PC-9 (cell line): ENCODE data around the gene SH3RF1. TPM values are rescaled to one million over a fixed set of nuclear protein-coding genes. Genes with fewer than 3 reads are reported as not detected.

Experiments
- BruUV-seq: library from RNA; stranded (reverse); fragments of 400-500 nt; replicated peaks from 2 replicates; lab custom pipeline; 2021; lab: Mats Ljungman, UMichigan
- CTCF ChIA-PET: fragments of 300-600 bp; sonication (Branson Sonifier 250); formaldehyde crosslinking; loops from one replicate; lab custom pipeline; 2022; ENCODE audit warnings: antibody characterized with exemption; lab: Charles Lee
- POLR2A ChIA-PET: fragments of 300-600 bp; sonication (Branson Sonifier 250); formaldehyde crosslinking; loops from one replicate; lab custom pipeline; 2022; ENCODE audit warnings: antibody characterized with exemption; ENCODE audit not compliant: unreplicated experiment; lab: Charles Lee
- DNase-seq, 2 experiments: peaks; one replicate each; pipeline versions ENCODE4 v3.0.0 to v3.0.0-alpha.2; 2015 to 2022; ENCODE audit warnings: mixed read lengths in 1 of 2
- H2AFZ ChIP-seq: fragments of 200-600 bp; sonication (generic); 2 replicates; pipeline ENCODE4 v1.8.1; 2017; ENCODE audit warnings: antibody characterized with exemption
- H3F3A ChIP-seq: fragments of 200-600 bp; sonication (generic); 2 replicates; pipeline ENCODE4 v1.8.1; 2017; ENCODE audit warnings: antibody characterized with exemption, mild to moderate bottlenecking, low read depth; ENCODE audit not compliant: insufficient read depth
- H3K27ac ChIP-seq: fragments of 200-600 bp; sonication (generic); 2 replicates; pipeline ENCODE4 v1.6.1; 2016; ENCODE audit warnings: mixed run types
- H3K27me3 ChIP-seq: fragments of 200-600 bp; sonication (generic); 2 replicates; pipeline ENCODE4 v1.6.1; 2016; ENCODE audit warnings: low read depth, mixed run types; ENCODE audit not compliant: insufficient read depth
- H3K36me3 ChIP-seq: fragments of 200-600 bp; sonication (generic); 2 replicates; pipeline ENCODE4 v1.6.1; 2016; ENCODE audit warnings: low read depth, mixed run types
- H3K4me1 ChIP-seq: fragments of 200-600 bp; sonication (generic); replicated peaks from 2 replicates; pipeline ENCODE4 v1.6.1; 2016; ENCODE audit warnings: mixed run types; ENCODE audit not compliant: insufficient read depth
- H3K4me2 ChIP-seq: fragments of 200-600 bp; sonication (generic); 2 replicates; pipeline ENCODE4 v1.6.1; 2017; ENCODE audit warnings: mixed run types
- H3K4me3 ChIP-seq: fragments of 200-600 bp; sonication (generic); 2 replicates; pipeline ENCODE4 v1.6.1; 2016; ENCODE audit warnings: mixed run types
- H3K79me2 ChIP-seq: fragments of 200-600 bp; sonication (generic); 2 replicates; pipeline ENCODE4 v1.6.1; 2017; ENCODE audit warnings: low read depth, mixed run types
- H3K9me2 ChIP-seq: fragments of 200-600 bp; sonication (generic); 2 replicates; pipeline ENCODE4 v1.8.1; 2017; ENCODE audit warnings: mild to moderate bottlenecking; ENCODE audit not compliant: insufficient read depth
- H3K9me3 ChIP-seq: fragments of 200-600 bp; sonication (generic); 2 replicates; pipeline ENCODE4 v1.8.1; 2016; ENCODE audit warnings: low read depth; ENCODE audit not compliant: insufficient read depth
- H4K20me1 ChIP-seq: fragments of 200-600 bp; sonication (generic); 2 replicates; pipeline ENCODE4 v1.8.1; 2017; ENCODE audit not compliant: insufficient read depth
- EZH2 ChIP-seq: fragments of 200-600 bp; sonication (generic); IDR thresholded peaks from 2 replicates; pipeline ENCODE4 v1.8.0; 2017; ENCODE audit warnings: antibody characterized with exemption, low read depth
- intact Hi-C: fragments of 100-400 bp; cut with micrococcal nuclease; formaldehyde crosslinking; loops from one replicate; pipeline ENCODE4 v1.10.0; 2022; ENCODE audit not compliant: unreplicated experiment
- total RNA-seq: library from RNA; stranded (reverse); gene quantifications from 2 replicates; pipeline ENCODE4 v1.2.3, GENCODE V29; 2021
- TF ChIP-seq, protein P1 (sequence below): fragments of 200-600 bp; sonication (generic); conservative IDR thresholded peaks from 2 replicates; pipeline ENCODE4 v1.6.1; 2017; ENCODE audit warnings: mixed run types, antibody characterized with exemption, mild to moderate bottlenecking, moderate library complexity

The SH3RF1 gene
- total RNA-seq, 1 experiment from 2014 or later = 26.4 TPM

- BruUV-seq = no TSS peak
- TF ChIP-seq EZH2 = no peak
- Histone ChIP-seq H4K20me1 (no peaks in the 10 kb centered on the region), H3K4me1 (no peaks in the 10 kb centered on the region), H3K27me3 (no peaks in the 10 kb centered on the region), H3K79me2 (0 out of 2 replicates have a peak, but pooled peaks cover 12% of the 10 kb centered on the region), H3K27ac (no peak overlapping the region), H3K9me3 (peaks cover 4% of the 10 kb centered on the region), H2AFZ (no peak overlapping the region), H3F3A (no peaks in the 10 kb centered on the region), H3K9me2 (no peaks in the 10 kb centered on the region), H3K4me2 (no peak overlapping the region), H3K36me3 (0 out of 2 replicates have a peak, but pooled peaks cover 7% of the 10 kb centered on the region), H3K4me3 (no peak overlapping the region)
- ChIA-PET CTCF (no interaction called here), POLR2A (no interaction called here)
- no peak for DNase-seq
- intact Hi-C loops = no loop called here
Measured at GRCh38 chr4:169209388-169209883, 61.3 kb downstream of the SH3RF1 start.

DNA sequence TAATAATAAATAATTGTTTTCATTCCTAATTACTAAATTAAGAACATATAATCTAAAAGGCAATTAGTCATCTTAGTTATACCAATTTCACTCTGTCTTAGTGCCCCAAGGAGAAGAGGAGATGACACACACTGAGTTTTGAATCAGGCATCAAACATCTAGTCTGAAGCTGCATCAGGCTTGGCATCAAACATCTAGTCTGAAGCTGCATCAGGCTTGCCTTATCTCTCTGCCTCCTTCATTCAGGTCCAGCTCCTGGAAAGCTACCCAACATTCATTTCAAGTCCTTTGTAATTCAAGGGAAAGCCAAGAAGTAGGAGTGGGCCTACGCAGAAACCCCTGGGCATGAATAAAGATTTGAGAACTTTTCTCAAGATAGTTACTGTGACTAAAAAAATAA lies 62.2 kb downstream of the SH3RF1 start:
- TF ChIP-seq, protein P1, sequence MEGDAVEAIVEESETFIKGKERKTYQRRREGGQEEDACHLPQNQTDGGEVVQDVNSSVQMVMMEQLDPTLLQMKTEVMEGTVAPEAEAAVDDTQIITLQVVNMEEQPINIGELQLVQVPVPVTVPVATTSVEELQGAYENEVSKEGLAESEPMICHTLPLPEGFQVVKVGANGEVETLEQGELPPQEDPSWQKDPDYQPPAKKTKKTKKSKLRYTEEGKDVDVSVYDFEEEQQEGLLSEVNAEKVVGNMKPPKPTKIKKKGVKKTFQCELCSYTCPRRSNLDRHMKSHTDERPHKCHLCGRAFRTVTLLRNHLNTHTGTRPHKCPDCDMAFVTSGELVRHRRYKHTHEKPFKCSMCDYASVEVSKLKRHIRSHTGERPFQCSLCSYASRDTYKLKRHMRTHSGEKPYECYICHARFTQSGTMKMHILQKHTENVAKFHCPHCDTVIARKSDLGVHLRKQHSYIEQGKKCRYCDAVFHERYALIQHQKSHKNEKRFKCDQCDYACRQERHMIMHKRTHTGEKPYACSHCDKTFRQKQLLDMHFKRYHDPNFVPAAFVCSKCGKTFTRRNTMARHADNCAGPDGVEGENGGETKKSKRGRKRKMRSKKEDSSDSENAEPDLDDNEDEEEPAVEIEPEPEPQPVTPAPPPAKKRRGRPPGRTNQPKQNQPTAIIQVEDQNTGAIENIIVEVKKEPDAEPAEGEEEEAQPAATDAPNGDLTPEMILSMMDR = no peak
- no peak for TF ChIP-seq EZH2

DNA sequence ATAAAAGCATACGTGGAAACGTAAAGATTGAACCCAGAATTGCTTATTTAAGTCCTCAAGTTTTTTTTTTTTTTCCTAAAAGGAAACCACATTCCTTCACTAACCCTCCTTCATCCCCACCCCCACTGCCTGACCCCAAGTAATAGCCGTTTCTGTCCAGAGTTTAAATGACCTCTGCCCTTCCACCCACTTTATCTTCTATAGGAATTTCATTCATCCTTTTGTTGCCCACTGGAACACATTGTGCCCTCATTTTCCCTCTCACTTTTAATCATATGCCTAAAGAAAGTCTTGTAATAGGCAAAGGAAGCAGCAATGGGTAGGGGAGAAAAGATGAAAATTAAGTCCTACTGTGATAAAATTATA lies 62.7 kb downstream of the SH3RF1 start:
- BruUV-seq = no TSS peak
- peaks cover 5% of the 10 kb centered on the region; the same call in 1 of the 2 replicates for H3K4me1 ChIP-seq
- H3K27ac ChIP-seq = no peak overlapping the region
- no peaks in the 10 kb centered on the region for H3K36me3 ChIP-seq
- H3K9me2 ChIP-seq = no peaks in the 10 kb centered on the region
- H3K79me2 ChIP-seq = peaks cover 18% of the 10 kb centered on the region; the same call in 1 of the 2 replicates
- no peak overlapping the region for H3K4me2 ChIP-seq
- no peaks in the 10 kb centered on the region for H3F3A ChIP-seq
- H4K20me1 ChIP-seq = no peaks in the 10 kb centered on the region
- CTCF ChIA-PET = no interaction called here
- TF ChIP-seq EZH2 = no peak
- TF ChIP-seq, protein P1 = no peak
- intact Hi-C loops = no loop called here
- no peak for DNase-seq
- H3K9me3 ChIP-seq = no peaks in the 10 kb centered on the region
- H3K4me3 ChIP-seq = no peak overlapping the region
- H2AFZ ChIP-seq = no peak overlapping the region
- POLR2A ChIA-PET = no interaction called here
- no peaks in the 10 kb centered on the region for H3K27me3 ChIP-seq

More for the DNA sequence above, 62.2 kb downstream of the SH3RF1 start:
- DNase-seq = no peak
- H2AFZ ChIP-seq = no peak overlapping the region
- no peak overlapping the region for H3K27ac ChIP-seq
- intact Hi-C loops = no loop called here
- no peak overlapping the region for H3K4me2 ChIP-seq
- peaks cover 5% of the 10 kb centered on the region; the same call in 1 of the 2 replicates for H3K4me1 ChIP-seq
- H3K4me3 ChIP-seq = no peak overlapping the region
- H3K9me2 ChIP-seq = no peaks in the 10 kb centered on the region
- H3K9me3 ChIP-seq = no peaks in the 10 kb centered on the region
- H3K27me3 ChIP-seq = no peaks in the 10 kb centered on the region
- ChIA-PET POLR2A (no interaction called here), CTCF (no interaction called here)
- H3K79me2 ChIP-seq = 0 out of 2 replicates have a peak, but pooled peaks cover 18% of the 10 kb centered on the region
- BruUV-seq = no TSS peak
- H4K20me1 ChIP-seq = no peaks in the 10 kb centered on the region
- no peaks in the 10 kb centered on the region for H3F3A ChIP-seq
- 0 out of 2 replicates have a peak, but pooled peaks cover 2% of the 10 kb centered on the region for H3K36me3 ChIP-seq
